Naive thymus-derived CD4-positive, alpha-beta T cell (primary cell): ENCODE results near the gene LY9. TPM values are rescaled to one million over a fixed set of nuclear protein-coding genes. Genes with fewer than 3 reads are reported as not detected.

Experiments
- ATAC-seq: fragments of 150-1000 bp; cut with Tn5 transposase; 2 replicates; pipeline ENCODE4 v1.10.0; 2021; ENCODE audit warnings: mild to moderate bottlenecking, moderate library complexity
- CTCF ChIA-PET: fragments of 350-600 bp; sonication (Branson Sonifier 250); formaldehyde crosslinking; loops from one replicate; lab custom pipeline; 2021; ENCODE audit warnings: antibody characterized with exemption; lab: Charles Lee
- POLR2A ChIA-PET: fragments of 350-600 bp; sonication (Branson Sonifier 250); formaldehyde crosslinking; loops from one replicate; lab custom pipeline; 2021; ENCODE audit warnings: antibody characterized with exemption, inconsistent platforms; lab: Charles Lee
- DNase-seq, 9 donors: peaks; one replicate each; pipeline versions ENCODE4 v3.0.0 to v3.0.0-alpha.2; 2020 to 2022; ENCODE audit warnings: mixed read lengths in 1 of 9
- H3K27ac ChIP-seq: one replicate; pipeline ENCODE4 v1.7.0; 2013; ENCODE audit warnings: mild to moderate bottlenecking, low read depth, low read length, moderate library complexity
- H3K27me3 ChIP-seq, 2 donors: one replicate each; pipeline ENCODE4 v1.7.0; 2013; ENCODE audit warnings: low read length in 2 of 2, mild to moderate bottlenecking in 2 of 2, moderate library complexity in 2 of 2; ENCODE audit not compliant: control insufficient read depth in 2 of 2, insufficient read depth in 2 of 2
- H3K36me3 ChIP-seq, 3 experiments: 1 replicate in 2 of 3; 2 replicates in 1 of 3; pipeline ENCODE4 v1.7.0; 2013; ENCODE audit warnings: low read length in 3 of 3, mild to moderate bottlenecking in 3 of 3, moderate library complexity in 1 of 3; ENCODE audit not compliant: insufficient read depth in 3 of 3, control insufficient read depth in 2 of 3
- H3K4me1 ChIP-seq, 2 donors: one replicate each; pipeline ENCODE4 v1.7.0; 2013; ENCODE audit warnings: low read length in 2 of 2, mild to moderate bottlenecking in 2 of 2, moderate library complexity in 1 of 2; ENCODE audit not compliant: control insufficient read depth in 2 of 2, insufficient read depth in 2 of 2
- H3K4me3 ChIP-seq: 2 replicates; pipeline ENCODE4 v1.7.0; 2013; ENCODE audit warnings: mild to moderate bottlenecking, low read length
- H3K9me3 ChIP-seq, 3 experiments: 1 replicate in 2 of 3; 2 replicates in 1 of 3; pipeline ENCODE4 v1.7.0; 2013; ENCODE audit warnings: low read length in 3 of 3; ENCODE audit not compliant: control insufficient read depth in 2 of 3
- H3K27ac Mint-ChIP-seq, 9 donors: one replicate each; pipeline ENCODE4 v1.8.0; 2020 to 2022; ENCODE audit warnings: mixed read lengths in 9 of 9, mild to moderate bottlenecking in 8 of 9, moderate library complexity in 5 of 9, inconsistent platforms in 2 of 9
- H3K27me3 Mint-ChIP-seq, 5 donors: one replicate each; pipeline ENCODE4 v1.8.0; 2021 to 2022; ENCODE audit warnings: mixed read lengths in 5 of 5, mild to moderate bottlenecking in 1 of 5
- H3K36me3 Mint-ChIP-seq, 5 donors: one replicate each; pipeline ENCODE4 v1.8.0; 2020 to 2022; ENCODE audit warnings: mixed read lengths in 5 of 5, mild to moderate bottlenecking in 3 of 5, inconsistent platforms in 1 of 5
- H3K4me1 Mint-ChIP-seq, 7 donors: one replicate each; pipeline ENCODE4 v1.8.0; 2020 to 2022; ENCODE audit warnings: mixed read lengths in 7 of 7, mild to moderate bottlenecking in 3 of 7, inconsistent platforms in 1 of 7
- H3K4me3 Mint-ChIP-seq, 10 donors: one replicate each; pipeline ENCODE4 v1.8.0; 2020 to 2022; ENCODE audit warnings: mild to moderate bottlenecking in 10 of 10, mixed read lengths in 10 of 10, moderate library complexity in 6 of 10, inconsistent platforms in 2 of 10
- H3K9me3 Mint-ChIP-seq, 11 donors: one replicate each; pipeline ENCODE4 v1.8.0; 2020 to 2022; ENCODE audit warnings: mixed read lengths in 11 of 11, mild to moderate bottlenecking in 4 of 11, inconsistent platforms in 1 of 11, moderate library complexity in 1 of 11
- intact Hi-C, 2 donors: fragments of 100-400 bp; cut with micrococcal nuclease; formaldehyde crosslinking; loops; one replicate each; pipeline ENCODE4 v1.15.1; 2023
- polyA plus RNA-seq, 2 donors: library from polyadenylated mRNA; unstranded; fragments of 300-500 nt; fragmentation: Illumina TruSeq; gene quantifications; one replicate each; pipeline ENCODE4 v1.2.3, GENCODE V29; 2021
- total RNA-seq, 6 experiments: library from RNA in 5 of 6; stranded (reverse) in 5 of 6; gene quantifications; 1 replicate in 5 of 6; 2 replicates in 1 of 6; pipeline ENCODE4 v1.2.3 and lab custom pipeline; 2021 to 2026

LY9 gene
- total and polyA plus RNA-seq, 7 experiments from 2014 or later = 5.6 to 225 (median 140) TPM

GRCh38 chr1:160860840-160861505 lies 65.0 kb downstream of the LY9 start:
- Mint-ChIP-seq H3K4me3 (peak overlapping the region in 2 of 10 donors; percentile 9 to 77), H3K9me3 (peaks cover 0 to 2% (median 0%) of the 10 kb centered on the region in 11 donors), H3K27ac (peak overlapping the region in 1 of 9 donors; percentile 24), H3K4me1 (peaks cover 5 to 38% (median 26%) of the 10 kb centered on the region in 7 donors), H3K27me3 (peaks cover 0 to 7% (median 0%) of the 10 kb centered on the region in 5 donors), H3K36me3 (peaks cover 0 to 4% (median 0%) of the 10 kb centered on the region in 5 donors)
- POLR2A ChIA-PET = interaction anchor here (0.6 to 0.7 kb wide), 2 partner anchors 443 to 471 kb away, joined by 3 to 7 read pairs; no protein-coding TSS in a partner anchor
- DNase-seq (no peak), ATAC-seq (no peak)
- Histone ChIP-seq H3K4me3 (peak overlapping the region; percentile 25), H3K9me3 (no peaks in the 10 kb centered on the region), H3K36me3 (no peaks in the 10 kb centered on the region), H3K27ac (no peak overlapping the region), H3K4me1 (peaks cover under 1 to 19% of the 10 kb centered on the region in 2 donors), H3K27me3 (no peaks in the 10 kb centered on the region)
- CTCF ChIA-PET = interaction anchor here (0.8 to 1.6 kb wide), 3 partner anchors 17 to 21 kb away, joined by 3 to 6 read pairs (median 3); no protein-coding TSS in a partner anchor
- intact Hi-C loops = no loop called here

GRCh38 chr1:160862203-160863060 lies 66.5 kb downstream of the LY9 start, which contains the start of gene CD244:
TSS of gene CD244 (minus strand) at chr1:160862887. CDS start at chr1:160862677, 210 bp downstream.
- peaks cover 5 to 38% (median 26%) of the 10 kb centered on the region in 7 donors for H3K4me1 Mint-ChIP-seq
- no peaks in the 10 kb centered on the region for H3K27me3 ChIP-seq
- H3K27ac Mint-ChIP-seq = peak within 1 kb of the TSS in 4 of 9 donors; percentile 26 to 52 (median 45)
- H3K27me3 Mint-ChIP-seq = peaks cover 0 to 7% (median 0%) of the 10 kb centered on the region in 5 donors
- H3K36me3 Mint-ChIP-seq = peaks cover 0 to 4% (median 0%) of the 10 kb centered on the region in 5 donors
- H3K9me3 ChIP-seq = no peaks in the 10 kb centered on the region
- no peaks in the 10 kb centered on the region for H3K36me3 ChIP-seq
- POLR2A ChIA-PET = interaction anchor here (1.1 kb wide), 2 partner anchors 12 to 89 kb away, joined by 3 to 4 read pairs; no protein-coding TSS in a partner anchor
- peak within 1 kb of the TSS in 6 of 10 donors; percentile 9 to 77 (median 14) for H3K4me3 Mint-ChIP-seq
- peaks cover 0 to 10% of the 10 kb centered on the region in 2 donors for H3K4me1 ChIP-seq
- H3K4me3 ChIP-seq = peak within 1 kb of the TSS; percentile 51
- ATAC-seq (peak; percentile 90), DNase-seq (peak in 2 of 9 donors; percentile 21 to 56)
- H3K9me3 Mint-ChIP-seq = peaks cover 0 to 2% (median 0%) of the 10 kb centered on the region in 11 donors
- CTCF ChIA-PET = no interaction called here
- H3K27ac ChIP-seq = no peak within 1 kb of the TSS
- intact Hi-C loops = no loop called here

DNA sequence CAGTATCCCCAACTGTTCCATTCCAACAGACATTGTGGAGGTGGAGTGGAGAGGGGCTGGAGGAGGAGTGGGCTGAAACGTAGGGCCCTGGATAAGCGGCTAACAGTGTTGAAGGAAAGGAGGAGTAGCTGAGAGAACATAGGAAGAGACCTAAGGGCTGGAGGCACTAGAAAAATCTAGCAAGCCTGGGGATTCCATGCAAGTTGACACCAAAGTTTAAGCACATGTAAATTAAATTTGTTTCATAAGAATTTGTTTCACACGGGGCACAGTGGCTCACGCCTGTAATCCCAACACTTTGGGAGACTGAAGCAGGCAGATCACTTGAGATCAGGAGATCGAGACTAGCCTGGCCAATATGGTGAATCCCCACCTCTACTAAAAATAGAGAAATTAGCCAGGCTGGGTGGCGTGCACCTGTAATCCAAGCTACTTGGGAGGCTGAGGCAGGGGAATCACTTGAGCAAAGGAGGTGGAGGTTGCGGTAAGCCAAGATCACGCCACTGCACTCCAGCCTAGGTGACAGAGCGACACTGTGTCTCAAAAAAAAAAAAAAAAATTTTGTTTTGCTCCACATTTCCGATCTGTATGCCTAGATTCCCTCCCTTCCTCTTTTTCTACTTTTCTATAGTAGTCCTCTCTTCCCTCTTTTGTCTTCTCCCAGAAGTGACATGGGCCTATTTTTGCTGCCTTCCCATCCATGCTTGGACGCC lies 67.2 kb downstream of the LY9 start:
- Mint-ChIP-seq H3K9me3 (peaks cover 0 to 1% (median 0%) of the 10 kb centered on the region in 11 donors), H3K27ac (peak overlapping the region in 2 of 9 donors; percentile 44 to 52), H3K4me3 (peak overlapping the region in 2 of 10 donors; percentile 67 to 77), H3K36me3 (peaks cover 0 to 4% (median 0%) of the 10 kb centered on the region in 5 donors), H3K27me3 (peaks cover 0 to 13% (median 0%) of the 10 kb centered on the region in 5 donors), H3K4me1 (peaks cover 11 to 43% (median 31%) of the 10 kb centered on the region in 7 donors)
- ATAC-seq (no peak), DNase-seq (no peak)
- no peaks in the 10 kb centered on the region for H3K27me3 ChIP-seq
- intact Hi-C loops = no loop called here
- POLR2A ChIA-PET = no interaction called here
- no peak overlapping the region for H3K27ac ChIP-seq
- H3K4me3 ChIP-seq = peak overlapping the region; percentile 51
- no peaks in the 10 kb centered on the region for H3K9me3 ChIP-seq
- H3K36me3 ChIP-seq = no peaks in the 10 kb centered on the region
- H3K4me1 ChIP-seq = peaks cover 0 to 10% of the 10 kb centered on the region in 2 donors
- CTCF ChIA-PET = no interaction called here

GRCh38 chr1:160863774-160864131 lies 67.8 kb downstream of the LY9 start:
- Mint-ChIP-seq H3K36me3 (peaks cover 0 to 3% (median 0%) of the 10 kb centered on the region in 5 donors), H3K27ac (peak overlapping the region in 1 of 9 donors; percentile 15), H3K27me3 (peaks cover 0 to 13% (median 0%) of the 10 kb centered on the region in 5 donors), H3K4me1 (peaks cover 13 to 39% (median 30%) of the 10 kb centered on the region in 7 donors), H3K4me3 (no peak overlapping the region), H3K9me3 (peaks cover 0 to 1% (median 0%) of the 10 kb centered on the region in 11 donors)
- Histone ChIP-seq H3K4me1 (peaks cover 0 to 10% of the 10 kb centered on the region in 2 donors), H3K36me3 (no peaks in the 10 kb centered on the region), H3K4me3 (no peak overlapping the region), H3K27ac (no peak overlapping the region), H3K27me3 (no peaks in the 10 kb centered on the region), H3K9me3 (no peaks in the 10 kb centered on the region)
- POLR2A ChIA-PET = no interaction called here
- no peak for DNase-seq
- peak; percentile 25 for ATAC-seq
- CTCF ChIA-PET = no interaction called here
- intact Hi-C loops = no loop called here

- intact Hi-C loops = no loop called here
- H3K4me1 ChIP-seq = peaks cover 0 to 10% of the 10 kb centered on the region in 2 donors
- H3K36me3 Mint-ChIP-seq = no peaks in the 10 kb centered on the region
- H3K9me3 ChIP-seq = no peaks in the 10 kb centered on the region
- CTCF ChIA-PET = no interaction called here
- H3K4me1 Mint-ChIP-seq = peaks cover 13 to 35% (median 28%) of the 10 kb centered on the region in 7 donors
- no peaks in the 10 kb centered on the region for H3K27me3 ChIP-seq
- no peak overlapping the region for H3K4me3 ChIP-seq
- POLR2A ChIA-PET = no interaction called here
- no peak overlapping the region for H3K27ac Mint-ChIP-seq
- no peaks in the 10 kb centered on the region for H3K36me3 ChIP-seq
- no peak overlapping the region for H3K27ac ChIP-seq
- peaks cover 0 to 1% (median 0%) of the 10 kb centered on the region in 11 donors for H3K9me3 Mint-ChIP-seq
- no peak for DNase-seq
- no peak overlapping the region for H3K4me3 Mint-ChIP-seq
- H3K27me3 Mint-ChIP-seq = peaks cover 0 to 16% (median 0%) of the 10 kb centered on the region in 5 donors
- no peak for ATAC-seq
Observed at GRCh38 chr1:160864173-160864572, 68.2 kb downstream of the LY9 start.

GRCh38 chr1:160865337-160865736 lies 69.4 kb downstream of the LY9 start:
- Mint-ChIP-seq H3K36me3 (no peaks in the 10 kb centered on the region), H3K27me3 (peaks cover 0 to 18% (median 0%) of the 10 kb centered on the region in 5 donors), H3K27ac (no peak overlapping the region), H3K9me3 (peaks cover 0 to 1% (median 0%) of the 10 kb centered on the region in 11 donors), H3K4me1 (peaks cover 13 to 33% (median 29%) of the 10 kb centered on the region in 7 donors), H3K4me3 (no peak overlapping the region)
- Histone ChIP-seq H3K4me1 (peaks cover 0 to 10% of the 10 kb centered on the region in 2 donors), H3K9me3 (no peaks in the 10 kb centered on the region), H3K27ac (no peak overlapping the region), H3K36me3 (no peaks in the 10 kb centered on the region), H3K4me3 (no peak overlapping the region), H3K27me3 (no peaks in the 10 kb centered on the region)
- CTCF ChIA-PET = no interaction called here
- POLR2A ChIA-PET = interaction anchor here (1.1 to 1.3 kb wide), 2 partner anchors 9 to 28 kb away, joined by 3 to 9 read pairs; no protein-coding TSS in a partner anchor
- DNase-seq (no peak), ATAC-seq (no peak)
- intact Hi-C loops = no loop called here
